ENCODE data around the gene RFX7.

DNA sequence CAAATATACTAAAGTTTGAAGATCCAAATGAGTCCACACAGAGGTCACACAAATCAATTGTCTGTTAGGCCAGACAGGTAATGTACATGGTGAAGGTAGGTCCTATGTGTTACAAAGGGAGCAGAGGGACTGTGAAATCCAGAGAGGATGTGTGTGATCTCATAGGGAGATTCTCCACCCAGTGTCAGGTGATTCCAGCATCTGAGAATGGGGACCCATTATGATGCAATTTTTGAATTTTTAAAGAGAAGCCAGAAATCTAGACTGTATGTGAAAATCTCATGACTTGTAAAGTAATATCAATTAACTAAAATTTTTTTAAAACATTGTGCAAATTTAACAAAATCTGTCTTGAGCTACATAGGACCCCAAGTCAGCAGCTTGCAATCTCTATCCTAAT lies 192.0 kb downstream of the RFX7 start:
- TF ChIP-seq EZH2 (IDR thresholded peaks at IDR 0.05; ENCODE audit: insufficient read depth, poor library complexity, severe bottlenecking), result no peak
- no peak for TF ChIP-seq EZH2phosphoT487 (IDR thresholded peaks at IDR 0.05; ENCODE audit: insufficient read depth, low read depth)
